ENCODE measurements around the gene CPA1.

Gene CPA1

GRCh38 chr7:130401578-130401977, 21.3 kb downstream of the CPA1 start:
- peaks cover 29% of the 10 kb centered on the region; the same call in 1 of the 2 replicates for H3K36me3 ChIP-seq (ENCODE audit: insufficient read depth, low read length)
- TF ChIP-seq EZH2 (IDR thresholded peaks at IDR 0.05; ENCODE audit: borderline replicate concordance, low read length) (no peak), CTCF (IDR thresholded peaks at IDR 0.05; ENCODE audit: low read length) (no peak)
- no peaks in the 10 kb centered on the region for H3K27me3 ChIP-seq (ENCODE audit: insufficient read depth, low read length)
- H3K9me3 ChIP-seq (ENCODE audit: low read length) = no peaks in the 10 kb centered on the region
- H3F3A ChIP-seq (ENCODE audit: insufficient read depth, low read length) = no peaks in the 10 kb centered on the region
- peaks cover 10% of the 10 kb centered on the region for H3K4me1 ChIP-seq (ENCODE audit: insufficient read depth, low read length, severe bottlenecking)
- no peaks in the 10 kb centered on the region for H3K9me2 ChIP-seq (ENCODE audit: low read depth, low read length)
- H3K9ac ChIP-seq (ENCODE audit: low read length) = no peak overlapping the region
- no peak overlapping the region for H3K27ac ChIP-seq (ENCODE audit: low read depth, low read length, poor library complexity, severe bottlenecking)
- no peaks in the 10 kb centered on the region for H4K20me1 ChIP-seq (ENCODE audit: insufficient read depth, low read length)
- H2AFZ ChIP-seq (ENCODE audit: low read length) = no peak overlapping the region
- H3K79me2 ChIP-seq (ENCODE audit: insufficient read depth, low read length) = no peaks in the 10 kb centered on the region
- H3K4me3 ChIP-seq (ENCODE audit: low read depth, low read length, poor library complexity, severe bottlenecking) = no peak overlapping the region
- H3K4me2 ChIP-seq (ENCODE audit: low read length) = no peak overlapping the region

- H4K20me1 ChIP-seq (ENCODE audit: insufficient read depth, low read length) = no peaks in the 10 kb centered on the region
Observed at GRCh38 chr7:130405003-130405402, 24.7 kb downstream of the CPA1 start.

GRCh38 chr7:130409067-130409711, 28.9 kb downstream of the CPA1 start:
- Histone ChIP-seq H3F3A (ENCODE audit: insufficient read depth, low read length) (no peaks in the 10 kb centered on the region; the same call in 1 of the 2 replicates), H3K9me2 (ENCODE audit: low read depth, low read length) (no peaks in the 10 kb centered on the region), H3K4me2 (ENCODE audit: low read length) (no peak overlapping the region), H3K4me1 (ENCODE audit: insufficient read depth, low read length, severe bottlenecking) (no peaks in the 10 kb centered on the region), H3K9me3 (ENCODE audit: low read length) (no peaks in the 10 kb centered on the region), H3K27ac (ENCODE audit: low read depth, low read length, poor library complexity, severe bottlenecking) (no peak overlapping the region), H3K36me3 (ENCODE audit: insufficient read depth, low read length) (peaks cover 9% of the 10 kb centered on the region; the same call in 1 of the 2 replicates), H4K20me1 (ENCODE audit: insufficient read depth, low read length) (no peaks in the 10 kb centered on the region), H3K4me3 (ENCODE audit: low read depth, low read length, poor library complexity, severe bottlenecking) (no peak overlapping the region), H3K9ac (ENCODE audit: low read length) (no peak overlapping the region), H3K79me2 (ENCODE audit: insufficient read depth, low read length) (no peaks in the 10 kb centered on the region), H2AFZ (ENCODE audit: low read length) (no peak overlapping the region), H3K27me3 (ENCODE audit: insufficient read depth, low read length) (no peaks in the 10 kb centered on the region)
- TF ChIP-seq EZH2 (IDR thresholded peaks at IDR 0.05; ENCODE audit: borderline replicate concordance, low read length) (no peak), CTCF (IDR thresholded peaks at IDR 0.05; ENCODE audit: low read length) (no peak)

More at GRCh38 chr7:130405003-130405402, 24.7 kb downstream of the CPA1 start:
- H3K27ac ChIP-seq (ENCODE audit: low read depth, low read length, poor library complexity, severe bottlenecking) = no peak overlapping the region
- H3K36me3 ChIP-seq (ENCODE audit: insufficient read depth, low read length) = peaks cover 27% of the 10 kb centered on the region; the same call in 1 of the 2 replicates
- no peak overlapping the region for H3K9ac ChIP-seq (ENCODE audit: low read length)
- no peak overlapping the region for H2AFZ ChIP-seq (ENCODE audit: low read length)
- no peaks in the 10 kb centered on the region for H3K79me2 ChIP-seq (ENCODE audit: insufficient read depth, low read length)
- H3K4me2 ChIP-seq (ENCODE audit: low read length) = no peak overlapping the region
- H3K27me3 ChIP-seq (ENCODE audit: insufficient read depth, low read length) = no peaks in the 10 kb centered on the region
- no peaks in the 10 kb centered on the region for H3K4me1 ChIP-seq (ENCODE audit: insufficient read depth, low read length, severe bottlenecking)
- TF ChIP-seq EZH2 (IDR thresholded peaks at IDR 0.05; ENCODE audit: borderline replicate concordance, low read length) = no peak
- TF ChIP-seq CTCF (IDR thresholded peaks at IDR 0.05; ENCODE audit: low read length) = no peak
- no peak overlapping the region for H3K4me3 ChIP-seq (ENCODE audit: low read depth, low read length, poor library complexity, severe bottlenecking)
- no peaks in the 10 kb centered on the region for H3K9me3 ChIP-seq (ENCODE audit: low read length)
- H3F3A ChIP-seq (ENCODE audit: insufficient read depth, low read length) = no peaks in the 10 kb centered on the region
- H3K9me2 ChIP-seq (ENCODE audit: low read depth, low read length) = no peaks in the 10 kb centered on the region
